H9 (cell line): ENCODE data around the gene NOX5. TPM values are rescaled to one million over a fixed set of nuclear protein-coding genes. Genes with fewer than 3 reads are reported as not detected.

Experiments used
- DNase-seq: peaks from one replicate; pipeline ENCODE4 v3.0.0-alpha.2; 2017
- H2AFZ ChIP-seq: one replicate; pipeline ENCODE4 v1.6.1; 2013; ENCODE audit warnings: mild to moderate bottlenecking, low read length, control low read depth, moderate library complexity
- H2AK5ac ChIP-seq: 2 replicates; pipeline ENCODE4 v1.6.1; 2013; ENCODE audit warnings: low read length, control low read depth, mixed read lengths; ENCODE audit not compliant: insufficient read length
- H2BK120ac ChIP-seq: one replicate; pipeline ENCODE4 v1.6.1; 2013; ENCODE audit warnings: low read depth, mild to moderate bottlenecking, low read length, control low read depth, inconsistent platforms; ENCODE audit not compliant: poor library complexity, severe bottlenecking
- H2BK12ac ChIP-seq: 2 replicates; pipeline ENCODE4 v1.6.1; 2013; ENCODE audit warnings: low read length, control low read depth, mixed read lengths, low read depth; ENCODE audit not compliant: insufficient read length
- H2BK15ac ChIP-seq: 2 replicates; pipeline ENCODE4 v1.6.1; 2013; ENCODE audit warnings: low read depth, low read length, control low read depth
- H2BK20ac ChIP-seq: one replicate; pipeline ENCODE4 v1.6.1; 2013; ENCODE audit warnings: low read depth, mild to moderate bottlenecking, low read length, control low read depth, inconsistent platforms; ENCODE audit not compliant: poor library complexity, severe bottlenecking
- H2BK5ac ChIP-seq: 2 replicates; pipeline ENCODE4 v1.6.1; 2013; ENCODE audit warnings: low read length, control low read depth, mixed read lengths; ENCODE audit not compliant: insufficient read length
- H3K14ac ChIP-seq: 2 replicates; pipeline ENCODE4 v1.6.1; 2013; ENCODE audit warnings: low read length, control low read depth; ENCODE audit not compliant: insufficient read depth
- H3K18ac ChIP-seq: 2 replicates; pipeline ENCODE4 v1.6.1; 2013; ENCODE audit warnings: low read depth, mild to moderate bottlenecking, mixed read lengths, low read length, control low read depth; ENCODE audit not compliant: insufficient read length
- H3K23ac ChIP-seq: 2 replicates; pipeline ENCODE4 v1.6.1; 2013; ENCODE audit warnings: low read length, control low read depth, mixed read lengths, low read depth; ENCODE audit not compliant: insufficient read length
- H3K23me2 ChIP-seq: 2 replicates; pipeline ENCODE4 v1.6.1; 2013; ENCODE audit warnings: low read depth, mild to moderate bottlenecking, mixed read lengths, low read length, control low read depth; ENCODE audit not compliant: insufficient read length, poor library complexity, severe bottlenecking
- H3K27ac ChIP-seq: 2 replicates; pipeline ENCODE4 v1.5.1; 2013; ENCODE audit warnings: low read length, control low read depth, mixed read lengths, low read depth; ENCODE audit not compliant: insufficient read length
- H3K27me3 ChIP-seq: 2 replicates; pipeline ENCODE4 v1.6.1; 2013; ENCODE audit warnings: low read length, control low read depth, inconsistent platforms; ENCODE audit not compliant: insufficient read depth
- H3K4ac ChIP-seq: 2 replicates; pipeline ENCODE4 v1.6.1; 2013; ENCODE audit warnings: low read depth, mild to moderate bottlenecking, control low read depth, inconsistent platforms, low read length, moderate library complexity
- H3K4me1 ChIP-seq: 2 replicates; pipeline ENCODE4 v1.6.1; 2013; ENCODE audit warnings: low read length, control low read depth, inconsistent platforms; ENCODE audit not compliant: insufficient read depth
- H3K4me2 ChIP-seq: 2 replicates; pipeline ENCODE4 v1.6.1; 2013; ENCODE audit warnings: low read length, control low read depth, mixed read lengths; ENCODE audit not compliant: insufficient read length, insufficient read depth
- H3K56ac ChIP-seq: 2 replicates; pipeline ENCODE4 v1.6.1; 2013; ENCODE audit warnings: low read depth, mild to moderate bottlenecking, mixed read lengths, low read length, control low read depth; ENCODE audit not compliant: insufficient read length
- H3K79me1 ChIP-seq: 2 replicates; pipeline ENCODE4 v1.6.1; 2013; ENCODE audit warnings: low read depth, mild to moderate bottlenecking, moderate library complexity, low read length, control low read depth, inconsistent platforms; ENCODE audit not compliant: insufficient read depth, poor library complexity, severe bottlenecking
- H3K79me2 ChIP-seq: 2 replicates; pipeline ENCODE4 v1.6.1; 2013; ENCODE audit warnings: low read length, control low read depth, inconsistent platforms; ENCODE audit not compliant: insufficient read depth
- H3K9ac ChIP-seq: 2 replicates; pipeline ENCODE4 v1.6.1; 2013; ENCODE audit warnings: low read length, control low read depth, mixed read lengths; ENCODE audit not compliant: insufficient read length; ENCODE audit errors: extremely low read depth
- H3K9me3 ChIP-seq: one replicate; pipeline ENCODE4 v1.6.1; 2013; ENCODE audit warnings: low read depth, low read length, inconsistent platforms; ENCODE audit not compliant: control insufficient read depth
- H3T11ph ChIP-seq: one replicate; pipeline ENCODE4 v1.6.1; 2013; ENCODE audit warnings: mild to moderate bottlenecking, low read length, control low read depth, inconsistent platforms
- H4K20me1 ChIP-seq: one replicate; pipeline ENCODE4 v1.6.1; 2013; ENCODE audit not compliant: control insufficient read depth, insufficient read length, insufficient read depth
- H4K5ac ChIP-seq: 2 replicates; pipeline ENCODE4 v1.6.1; 2013; ENCODE audit warnings: low read depth, mild to moderate bottlenecking, mixed read lengths, low read length, control low read depth; ENCODE audit not compliant: insufficient read length
- H4K8ac ChIP-seq: replicated peaks from 2 replicates; pipeline ENCODE4 v1.6.1; 2013; ENCODE audit warnings: low read length, control low read depth, mixed read lengths, low read depth; ENCODE audit not compliant: insufficient read length
- H4K91ac ChIP-seq: 2 replicates; pipeline ENCODE4 v1.6.1; 2013; ENCODE audit warnings: low read depth, mild to moderate bottlenecking, moderate library complexity, mixed read lengths, low read length, control low read depth; ENCODE audit not compliant: insufficient read length
- H3K27ac Mint-ChIP-seq, 3 experiments: 2 replicates in 2 of 3; 3 replicates in 1 of 3; pipeline ENCODE4 v1.8.0; 2020 to 2021; ENCODE audit warnings: mixed read lengths in 3 of 3, mild to moderate bottlenecking in 1 of 3, moderate library complexity in 1 of 3
- H3K27me3 Mint-ChIP-seq: 2 replicates; pipeline ENCODE4 v1.8.0; 2021; ENCODE audit warnings: low read depth, mild to moderate bottlenecking, moderate library complexity, mixed read lengths
- H3K36me3 Mint-ChIP-seq, 3 experiments: 2 replicates in 2 of 3; 3 replicates in 1 of 3; pipeline ENCODE4 v1.8.0; 2020 to 2021; ENCODE audit warnings: low read depth in 3 of 3, mixed read lengths in 3 of 3; ENCODE audit not compliant: insufficient read depth in 1 of 3
- H3K4me1 Mint-ChIP-seq, 2 experiments: 2 replicates each; pipeline ENCODE4 v1.8.0; 2020; ENCODE audit warnings: mixed read lengths in 2 of 2
- H3K4me3 Mint-ChIP-seq, 2 experiments: 2 replicates in 1 of 2; 3 replicates in 1 of 2; pipeline ENCODE4 v1.8.0; 2020 to 2021; ENCODE audit warnings: mild to moderate bottlenecking in 2 of 2, mixed read lengths in 2 of 2, moderate library complexity in 1 of 2
- H3K9me3 Mint-ChIP-seq, 2 experiments: 2 replicates in 1 of 2; 3 replicates in 1 of 2; pipeline ENCODE4 v1.8.0; 2020; ENCODE audit warnings: mild to moderate bottlenecking in 2 of 2, mixed read lengths in 2 of 2, moderate library complexity in 1 of 2
- WGBS: extraction: QIAGEN DNeasy Blood & Tissue Kit; methylation state at CpG from one replicate; pipeline ENCODE4 v1.1.7; 2013; ENCODE audit warnings: missing lambda C conversion rate, low lambda C conversion rate, mixed read lengths; ENCODE audit not compliant: insufficient read length; ENCODE audit errors: extremely low coverage; 5-methylcytosine and 5-hydroxymethylcytosine counted together
- total RNA-seq: library from RNA; stranded (reverse); gene quantifications from 2 replicates; pipeline ENCODE4 v1.2.1, GENCODE V29; 2021
- TF ChIP-seq, protein P1 (sequence below): fragments of 200-600 bp; sonication (generic); conservative IDR thresholded peaks from 3 replicates; pipeline ENCODE4 v1.8.0; 2021; ENCODE audit warnings: antibody characterized with exemption, mild to moderate bottlenecking

The NOX5 gene
- total RNA-seq, 1 experiment from 2014 or later = 0.04 TPM

- no peaks in the 10 kb centered on the region for H3K27me3 ChIP-seq
- no peak overlapping the region for H3K4me2 ChIP-seq
- H2BK15ac ChIP-seq = no peak overlapping the region
- H3K18ac ChIP-seq = no peak overlapping the region
- H3K79me1 ChIP-seq = no peaks in the 10 kb centered on the region
- Mint-ChIP-seq H3K27ac (no peak overlapping the region), H3K4me3 (no peak overlapping the region), H3K27me3 (peaks cover 29% of the 10 kb centered on the region), H3K9me3 (peaks cover 0 to 1% of the 10 kb centered on the region in 2 experiments; a peak in 2 of 5 replicates), H3K36me3 (peaks cover 0 to 4% (median 3%) of the 10 kb centered on the region in 3 experiments; a peak in 2 of 7 replicates), H3K4me1 (peaks cover 82 to 92% of the 10 kb centered on the region in 2 experiments)
- DNase-seq = no peak
- no peak overlapping the region for H2BK120ac ChIP-seq
- no peak overlapping the region for H3T11ph ChIP-seq
- H3K9ac ChIP-seq = no peak overlapping the region
- no peak overlapping the region for H3K14ac ChIP-seq
- no peaks in the 10 kb centered on the region for H4K20me1 ChIP-seq
- H2BK5ac ChIP-seq = no peak overlapping the region
- no CpG with 5 or more reads among the region's 7 CpGs for WGBS
- H3K4ac ChIP-seq = no peak overlapping the region
- no peak overlapping the region for H3K56ac ChIP-seq
- no peak overlapping the region for H3K27ac ChIP-seq
- H2BK12ac ChIP-seq = no peak overlapping the region
- no peak overlapping the region for H4K8ac ChIP-seq
- H2BK20ac ChIP-seq = no peak overlapping the region
- H3K9me3 ChIP-seq = no peaks in the 10 kb centered on the region
- H4K91ac ChIP-seq = no peak overlapping the region
- TF ChIP-seq, protein P1, sequence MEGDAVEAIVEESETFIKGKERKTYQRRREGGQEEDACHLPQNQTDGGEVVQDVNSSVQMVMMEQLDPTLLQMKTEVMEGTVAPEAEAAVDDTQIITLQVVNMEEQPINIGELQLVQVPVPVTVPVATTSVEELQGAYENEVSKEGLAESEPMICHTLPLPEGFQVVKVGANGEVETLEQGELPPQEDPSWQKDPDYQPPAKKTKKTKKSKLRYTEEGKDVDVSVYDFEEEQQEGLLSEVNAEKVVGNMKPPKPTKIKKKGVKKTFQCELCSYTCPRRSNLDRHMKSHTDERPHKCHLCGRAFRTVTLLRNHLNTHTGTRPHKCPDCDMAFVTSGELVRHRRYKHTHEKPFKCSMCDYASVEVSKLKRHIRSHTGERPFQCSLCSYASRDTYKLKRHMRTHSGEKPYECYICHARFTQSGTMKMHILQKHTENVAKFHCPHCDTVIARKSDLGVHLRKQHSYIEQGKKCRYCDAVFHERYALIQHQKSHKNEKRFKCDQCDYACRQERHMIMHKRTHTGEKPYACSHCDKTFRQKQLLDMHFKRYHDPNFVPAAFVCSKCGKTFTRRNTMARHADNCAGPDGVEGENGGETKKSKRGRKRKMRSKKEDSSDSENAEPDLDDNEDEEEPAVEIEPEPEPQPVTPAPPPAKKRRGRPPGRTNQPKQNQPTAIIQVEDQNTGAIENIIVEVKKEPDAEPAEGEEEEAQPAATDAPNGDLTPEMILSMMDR = no peak
- H3K4me1 ChIP-seq = peaks cover 32% of the 10 kb centered on the region; the same call in 1 of the 2 replicates
- no peak overlapping the region for H4K5ac ChIP-seq
- peaks cover 2% of the 10 kb centered on the region for H3K23me2 ChIP-seq
- no peak overlapping the region for H2AFZ ChIP-seq
- H3K79me2 ChIP-seq = no peaks in the 10 kb centered on the region
- H2AK5ac ChIP-seq = no peak overlapping the region
- no peak overlapping the region for H3K23ac ChIP-seq
Observed at GRCh38 chr15:69092159-69092558, 77.7 kb downstream of the NOX5 start.
